Activated T-cell treated with anti-CD3 and anti-CD28 coated beads, Interleukin-2, amount 50 U/mL, for 1 hour (primary cell): Measurements from ENCODE around the gene NSD2.
"Not testable (repeated sequence)": the region's sequence is repeated elsewhere in the genome, so short reads cannot be mapped to it uniquely, and the experiment has no call there.

Experiments used
- DNase-seq: peaks from one replicate; pipeline ENCODE4 v3.0.0-alpha.2; 2020

Gene NSD2

GRCh38 chr4:2008921-2009650, 137.9 kb downstream of the NSD2 start, which contains the start of gene NELFA:
NELFA (minus strand) TSS chr4:2008974; CDS start chr4:2008959, 15 bp downstream.
- peak; percentile 96 for DNase-seq

DNA sequence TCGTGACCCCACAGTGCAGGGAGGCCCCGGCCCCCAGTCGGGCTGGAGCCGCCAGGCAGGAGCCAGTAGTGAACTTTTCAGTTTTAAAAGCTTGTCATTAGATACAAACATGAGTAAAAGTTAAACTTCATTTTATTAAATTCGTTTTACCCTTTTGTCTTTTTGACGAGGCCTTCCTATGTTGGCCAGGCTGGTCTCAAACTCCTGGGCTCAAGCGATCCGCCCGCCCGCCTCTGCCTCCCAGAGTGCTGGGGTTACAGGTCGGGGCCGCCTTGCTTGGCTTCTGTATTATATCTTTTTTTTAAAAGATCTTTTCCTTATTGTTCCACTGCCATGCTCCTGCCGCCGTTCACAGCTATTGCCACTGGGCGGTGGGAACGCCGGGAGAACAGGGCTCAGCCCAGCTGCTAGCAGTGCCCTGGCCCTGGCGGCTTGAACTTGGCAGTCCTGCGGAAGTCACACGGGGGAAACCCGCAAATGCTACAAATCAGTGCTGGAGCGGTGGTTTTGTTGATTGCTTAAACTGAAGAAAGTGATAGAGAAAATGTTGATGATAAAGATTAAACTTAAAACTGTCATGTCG, 138.5 kb downstream of the NSD2 start:
- peak; percentile 56 for DNase-seq

DNA sequence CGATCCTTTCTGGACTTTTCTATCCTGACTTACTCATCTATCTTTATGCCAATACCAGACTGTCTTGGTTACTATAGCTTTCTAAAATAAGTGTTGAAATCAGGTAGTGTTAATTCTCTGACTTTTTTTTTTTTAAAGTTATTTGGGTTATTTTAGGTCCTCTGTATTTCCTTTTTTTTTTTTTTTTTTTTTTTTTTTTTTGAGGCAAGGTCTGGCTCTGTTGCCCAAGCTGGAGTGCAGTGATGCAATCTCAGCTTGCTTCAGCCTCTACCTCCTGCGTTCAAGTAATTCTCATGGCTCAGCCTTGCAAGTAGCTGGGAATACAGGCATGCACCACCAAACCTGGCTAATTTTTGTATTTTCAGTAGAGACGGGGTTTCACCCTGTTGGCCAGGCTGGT, 140.4 kb downstream of the NSD2 start:
- no peak for DNase-seq

- no peak for DNase-seq
Observed at GRCh38 chr4:2015008-2015407, 143.8 kb downstream of the NSD2 start.

DNA sequence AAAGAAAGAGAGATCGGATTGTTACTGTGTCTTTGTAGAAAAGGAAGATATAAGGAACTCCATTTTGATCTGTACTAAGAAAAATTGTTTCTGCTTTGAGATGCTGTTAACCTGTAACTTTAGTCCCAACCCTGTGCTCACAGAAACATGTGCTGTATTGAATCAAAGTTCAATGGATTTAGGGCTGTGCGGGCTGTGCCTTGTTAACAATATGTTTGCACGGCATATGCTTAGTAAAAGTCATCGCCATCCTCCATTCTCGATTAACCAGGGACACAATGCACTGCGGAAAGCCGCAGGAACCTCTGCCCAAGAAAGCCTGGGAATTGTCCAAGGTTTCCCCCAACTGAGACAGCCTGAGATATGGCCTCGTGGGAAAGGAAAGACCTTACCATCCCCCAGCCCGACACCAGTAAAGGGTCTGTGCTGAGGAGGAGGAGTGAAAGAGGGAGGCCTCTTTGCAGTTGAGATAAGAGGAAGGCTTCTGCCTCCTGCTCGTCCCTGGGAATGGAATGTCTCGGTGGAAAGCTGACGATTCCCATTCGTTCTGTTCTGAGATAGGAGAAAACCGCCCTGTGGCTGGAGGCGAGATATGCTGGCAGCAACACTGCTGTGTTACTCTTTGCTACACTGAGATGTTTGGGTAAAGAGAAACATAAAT, 150.3 kb downstream of the NSD2 start:
- not testable (repeated sequence) for DNase-seq

DNA sequence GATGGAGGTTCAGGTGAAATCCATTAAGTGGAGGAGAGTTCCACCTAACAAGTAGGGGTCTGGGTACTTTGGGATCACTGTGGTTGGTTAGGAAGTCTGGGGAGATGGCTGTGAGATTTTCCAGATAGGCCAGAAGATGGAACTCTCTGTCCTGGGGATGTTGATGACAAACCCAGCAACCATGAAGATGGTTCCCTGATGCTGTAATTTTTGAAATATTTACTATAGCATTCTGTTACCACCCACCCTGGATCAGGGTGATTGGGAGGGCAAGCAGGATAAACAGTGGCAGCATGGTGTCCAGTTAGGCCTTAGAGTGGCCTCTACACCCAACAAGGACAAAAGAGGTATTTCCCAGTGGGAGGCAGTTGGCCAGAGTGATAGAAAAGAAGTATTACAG, 153.5 kb downstream of the NSD2 start:
- no peak for DNase-seq

DNA sequence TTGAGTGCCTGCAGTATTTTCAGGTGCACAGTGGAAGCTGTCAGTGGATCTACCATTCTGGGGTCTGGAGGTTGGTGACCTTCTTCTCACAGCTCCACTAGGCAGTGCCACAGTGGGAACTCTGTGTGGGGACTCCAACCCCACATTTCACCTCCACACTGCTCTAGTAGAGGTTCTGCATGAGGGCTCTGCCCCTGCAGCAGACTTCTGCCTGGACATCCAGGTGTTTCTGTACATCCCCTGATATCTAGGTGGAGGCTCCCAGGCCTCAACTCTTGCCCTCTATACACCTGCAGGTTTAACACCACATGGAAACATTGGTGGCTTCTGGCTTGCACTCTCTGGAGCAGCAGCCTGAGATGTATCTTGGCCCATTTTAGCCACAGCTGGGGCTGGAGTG, 154.6 kb downstream of the NSD2 start:
- DNase-seq, result no peak

DNA sequence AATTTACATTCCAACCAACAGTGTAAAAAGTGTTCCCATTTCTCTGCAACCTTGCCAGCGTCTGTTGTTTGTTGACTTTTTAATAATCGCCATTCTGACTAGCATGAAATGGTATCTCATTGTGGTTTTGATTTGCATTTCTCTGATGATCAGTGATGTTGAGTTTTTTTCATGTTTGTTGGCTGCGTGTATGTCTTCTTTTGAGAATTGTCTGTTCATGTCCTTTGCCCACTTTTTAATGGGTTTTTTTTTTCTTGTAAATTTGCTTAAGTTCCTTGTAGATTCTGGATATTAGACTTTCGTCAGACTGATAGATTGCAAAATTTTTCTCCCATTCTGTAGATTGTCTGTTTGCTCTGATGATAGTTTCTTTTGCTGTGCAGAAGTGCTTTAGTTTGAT, 155.9 kb downstream of the NSD2 start:
- DNase-seq, result not testable (repeated sequence)

GRCh38 chr4:2031161-2031560, 160.0 kb downstream of the NSD2 start:
- not testable (repeated sequence) for DNase-seq
